ENCODE results near the gene SLC19A1.
"Not testable (repeated sequence)": the region's sequence is repeated elsewhere in the genome, so short reads cannot be mapped to it uniquely, and the experiment has no call there.

Gene SLC19A1

GRCh38 chr21:45576838-45577737, 34.8 kb upstream of the SLC19A1 start:
- no peak for DNase-seq

DNA sequence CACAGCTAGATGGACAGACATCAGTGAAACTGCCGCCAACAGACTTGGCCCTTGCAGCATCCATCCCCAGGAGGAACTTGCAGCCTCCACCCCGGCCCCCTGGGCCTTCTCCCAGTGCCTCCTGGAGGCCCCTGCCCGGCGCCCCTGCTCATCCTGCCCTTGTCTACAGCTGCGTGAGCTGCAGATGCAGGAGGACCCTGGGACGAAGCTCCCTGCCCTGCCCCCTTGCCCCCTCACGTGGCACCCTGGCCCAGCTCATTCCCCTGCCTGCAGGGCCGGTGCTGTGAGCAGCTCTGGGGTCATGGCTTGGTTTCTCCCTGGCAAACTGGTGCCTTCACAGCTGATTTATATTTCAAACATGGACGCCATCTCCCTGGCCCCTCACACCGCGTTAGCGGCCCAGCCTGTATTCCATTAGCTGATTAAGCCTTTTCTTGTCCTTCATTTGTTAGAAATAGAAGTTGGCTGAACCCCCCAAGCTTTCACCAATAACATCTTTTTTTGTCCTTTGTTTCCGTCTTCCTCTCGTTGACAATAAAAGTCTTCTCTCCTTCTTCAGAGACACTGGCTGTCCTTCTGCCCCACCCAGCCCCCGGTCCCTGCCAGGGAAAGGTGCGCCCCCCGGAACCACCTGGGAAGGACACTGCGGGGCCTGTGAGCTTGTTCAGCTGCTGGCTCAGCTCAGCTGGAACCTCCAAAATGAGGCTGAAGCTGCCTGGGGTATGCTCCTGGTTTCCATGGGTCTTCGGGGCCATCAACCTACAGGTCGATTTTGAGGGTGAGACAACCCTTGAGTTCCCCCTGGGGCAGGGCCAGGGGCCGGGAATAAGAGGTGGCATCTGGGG, 34.0 kb upstream of the SLC19A1 start:
- DNase-seq, result no peak

DNA sequence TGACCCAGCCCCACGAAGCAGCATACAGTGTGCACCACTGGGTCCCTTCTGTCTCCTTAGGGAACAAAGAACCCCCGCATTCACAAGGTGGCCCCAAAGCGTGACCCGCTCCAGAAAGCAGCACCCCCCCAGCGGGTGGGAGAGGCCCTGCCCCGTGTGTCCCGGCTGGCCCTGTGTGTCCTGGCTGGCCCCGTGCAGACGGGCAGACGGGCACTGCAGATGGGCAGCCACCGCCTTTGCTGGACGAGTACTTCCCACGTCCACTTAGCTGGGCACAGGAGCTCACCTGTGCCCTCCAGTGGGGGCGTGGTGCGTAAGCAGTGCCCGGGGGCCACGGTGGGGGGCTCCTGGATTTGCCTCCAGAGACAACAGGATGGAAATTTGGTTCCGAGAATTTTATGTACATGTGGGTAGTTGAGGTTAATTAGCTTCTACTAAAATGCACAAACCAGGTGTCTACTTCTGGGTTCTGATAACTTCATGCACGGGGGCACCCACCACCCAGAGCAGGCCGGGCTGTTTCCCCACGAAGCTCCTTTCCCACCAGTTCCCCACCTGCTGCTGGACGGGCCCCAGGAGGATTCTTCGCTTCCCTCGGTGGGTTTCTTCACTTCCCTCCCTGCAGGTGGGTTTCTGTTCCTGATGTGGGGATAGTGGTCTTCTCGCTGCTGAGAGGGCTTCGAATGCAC, 33.2 kb upstream of the SLC19A1 start:
- no peak for DNase-seq

DNA sequence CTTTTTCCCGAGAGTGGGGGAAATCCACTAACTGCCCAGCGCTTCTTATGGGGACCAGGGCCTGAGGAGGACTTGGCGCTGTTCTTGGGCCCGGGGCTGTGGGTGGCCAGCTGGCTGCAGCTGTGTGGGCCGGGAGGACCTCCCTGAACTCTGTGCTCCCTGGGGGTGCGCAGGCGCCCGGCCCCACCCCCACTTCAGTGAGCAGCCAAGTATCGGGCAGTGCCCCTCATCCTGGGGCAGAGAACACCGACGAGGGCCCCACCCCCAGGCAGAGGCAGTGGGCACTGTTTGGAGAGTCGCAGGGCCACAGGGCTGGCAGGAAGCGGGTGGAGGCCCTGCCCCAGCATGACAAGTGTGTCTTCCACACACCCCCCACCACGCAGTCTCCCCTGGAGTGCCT, 32.5 kb upstream of the SLC19A1 start:
- no peak for DNase-seq

DNA sequence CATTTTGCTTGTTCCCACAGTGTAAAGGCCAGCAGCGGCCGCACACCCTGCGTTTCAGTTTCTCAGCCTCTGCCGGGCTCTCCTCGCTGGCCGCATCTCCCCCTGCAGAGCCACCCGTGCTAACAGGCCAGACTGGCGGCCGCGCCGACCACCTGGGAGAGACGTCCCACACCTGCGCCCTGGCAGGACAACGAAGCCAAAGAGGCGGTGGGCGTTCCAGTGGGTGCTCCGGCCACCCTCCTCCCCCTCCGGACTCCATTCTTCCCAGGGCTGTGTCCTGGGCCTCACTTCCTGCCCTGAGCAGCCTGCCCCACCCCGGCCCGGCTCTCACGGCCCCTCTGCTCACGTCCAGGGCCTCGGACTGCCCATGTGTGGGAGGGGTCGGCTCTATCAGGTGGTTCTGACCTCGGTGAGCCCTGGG, 31.9 kb upstream of the SLC19A1 start:
- DNase-seq, result no peak

DNA sequence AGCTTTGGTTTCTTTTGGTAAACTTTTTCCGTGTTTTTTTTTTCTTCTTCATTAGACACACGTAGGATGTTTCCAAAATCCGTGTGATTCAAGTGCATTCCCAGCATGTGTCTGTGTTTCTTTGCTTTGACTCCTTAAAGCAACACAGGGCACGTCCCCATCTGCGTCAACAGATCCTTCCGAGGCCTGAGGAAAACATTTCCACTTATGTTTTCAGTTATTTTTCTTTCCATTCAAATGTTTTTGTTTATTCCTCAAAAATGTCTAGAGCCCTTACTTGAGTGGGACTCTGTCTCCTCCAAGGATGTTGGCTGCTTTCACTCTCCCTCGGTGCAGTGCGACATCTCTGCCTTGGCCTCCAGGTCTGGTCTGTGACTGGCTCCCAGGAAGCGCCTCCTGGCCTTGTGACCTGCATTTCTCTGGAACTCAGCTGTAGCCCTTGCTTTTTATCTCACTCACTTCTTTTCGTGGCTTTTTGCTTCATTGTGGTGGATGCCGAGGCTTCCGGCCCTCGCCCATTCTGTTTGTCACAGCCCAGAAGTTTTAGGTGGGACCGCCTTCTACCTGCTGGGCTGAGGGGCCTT, 31.3 kb upstream of the SLC19A1 start:
- no peak for DNase-seq

GRCh38 chr21:45572783-45573451, 30.7 kb upstream of the SLC19A1 start:
- DNase-seq, result no peak

- no peak for DNase-seq
Measured at GRCh38 chr21:45572231-45572630, 30.0 kb upstream of the SLC19A1 start.

DNA sequence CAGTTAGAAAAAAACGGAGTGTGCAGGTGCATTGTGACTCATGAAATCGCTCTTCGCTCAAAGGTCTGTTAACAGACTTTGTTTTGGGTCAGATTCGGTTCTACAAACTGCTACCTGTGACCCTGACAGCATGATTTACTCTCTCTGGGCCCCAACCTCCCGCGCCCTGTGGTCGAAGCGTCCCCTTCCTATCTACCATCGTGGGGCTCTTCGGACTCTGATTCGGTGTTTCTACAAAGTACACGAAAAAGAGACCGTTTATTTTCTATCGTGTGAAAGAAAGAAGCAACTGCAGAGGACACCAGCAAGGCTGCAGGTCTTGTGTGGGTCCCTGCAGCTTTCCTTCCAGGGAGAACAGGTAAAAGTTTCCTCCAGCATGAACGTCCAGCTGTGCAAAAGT, 29.4 kb upstream of the SLC19A1 start:
- no peak for DNase-seq

DNA sequence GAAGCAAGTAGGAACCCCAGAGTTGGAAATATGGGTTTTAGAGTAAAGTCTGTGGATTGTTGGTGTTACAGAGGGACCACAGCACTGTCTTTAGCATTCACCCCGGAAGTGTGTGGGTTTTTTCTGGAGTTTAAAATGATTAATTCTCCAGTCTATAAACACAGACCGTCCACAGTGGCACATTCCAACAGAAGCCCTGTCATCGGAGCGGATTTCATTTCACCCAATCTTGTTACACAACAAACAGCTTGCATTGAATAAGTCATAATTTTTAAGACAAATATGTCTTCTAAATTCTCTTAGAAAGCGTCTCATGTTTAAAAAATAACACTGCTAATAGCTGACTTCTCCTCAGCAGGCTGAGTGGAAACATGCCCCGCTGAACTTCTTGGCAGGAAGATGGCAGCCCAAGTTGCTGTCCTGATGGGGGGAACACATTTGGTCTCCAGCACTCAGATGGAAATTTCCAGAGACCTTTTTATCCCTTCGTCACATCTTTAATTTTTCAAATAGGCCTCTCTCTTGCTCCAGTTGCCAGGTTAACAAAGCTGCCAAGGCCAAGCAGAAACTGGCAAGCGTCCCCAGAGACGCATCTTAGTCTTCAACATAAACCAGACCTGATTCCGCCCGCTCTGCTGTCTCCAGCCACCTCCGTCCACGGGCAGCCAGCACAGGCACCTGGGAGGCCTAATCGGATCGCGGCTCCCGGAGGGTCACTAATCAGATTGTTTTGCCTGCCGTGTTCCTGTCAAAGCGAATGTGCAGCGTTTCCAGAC, 28.8 kb upstream of the SLC19A1 start:
- no peak for DNase-seq

- DNase-seq, result no peak
Measured at GRCh38 chr21:45570071-45570470, 27.8 kb upstream of the SLC19A1 start.

GRCh38 chr21:45568383-45568782, 26.1 kb upstream of the SLC19A1 start:
- DNase-seq, result no peak

- not testable (repeated sequence) for DNase-seq
Measured at GRCh38 chr21:45564137-45564536, 21.9 kb upstream of the SLC19A1 start.

- no peak for DNase-seq
Measured at GRCh38 chr21:45562965-45563364, 20.7 kb upstream of the SLC19A1 start.

- DNase-seq, result no peak
Measured at GRCh38 chr21:45562402-45562801, 20.2 kb upstream of the SLC19A1 start.

- not testable (repeated sequence) for DNase-seq
Measured at GRCh38 chr21:45561241-45561640, 19.0 kb upstream of the SLC19A1 start.

GRCh38 chr21:45560106-45561021, 18.1 kb upstream of the SLC19A1 start:
- no peak for DNase-seq

DNA sequence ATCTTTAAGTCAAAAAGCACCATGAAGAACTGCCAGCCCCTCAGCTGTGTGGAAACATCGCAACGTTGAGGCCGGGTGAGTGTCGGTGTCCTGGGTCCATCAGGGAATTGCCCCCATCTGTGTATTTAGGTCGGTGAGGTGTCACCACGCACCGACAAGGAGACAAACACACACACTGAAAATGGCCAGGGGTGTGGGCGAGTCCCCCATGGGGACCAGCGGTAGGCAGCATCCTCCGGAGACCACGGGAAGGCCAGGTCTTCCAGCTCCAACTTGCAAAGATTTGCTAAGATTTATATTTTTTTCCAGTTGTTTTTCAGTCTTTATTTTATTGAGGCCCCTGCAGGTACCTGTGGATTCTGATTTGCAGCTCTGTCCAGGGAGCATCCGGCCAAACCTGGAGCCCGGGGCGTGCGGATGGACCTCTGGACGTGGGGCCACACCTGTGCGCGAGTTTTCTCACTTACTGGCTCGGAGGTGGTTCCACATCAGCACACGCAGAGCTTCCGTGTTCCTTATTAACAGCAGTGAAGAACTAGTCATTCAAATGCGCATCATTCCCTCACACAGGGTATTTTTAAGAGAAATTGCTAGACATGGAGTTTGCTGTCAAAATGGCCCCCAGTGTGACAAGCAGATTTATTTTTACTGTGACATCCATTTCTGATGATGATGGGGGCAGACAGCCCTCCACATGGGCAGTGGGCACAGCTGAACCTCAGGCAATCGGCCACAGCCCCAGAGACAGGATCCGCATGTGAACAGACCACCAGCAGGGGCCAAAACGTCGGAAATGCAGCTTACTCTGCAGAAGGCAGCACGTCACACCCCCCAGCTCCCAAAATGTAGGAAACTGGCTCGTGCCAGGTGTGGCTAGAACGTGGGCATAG, 17.2 kb upstream of the SLC19A1 start:
- no peak for DNase-seq

DNA sequence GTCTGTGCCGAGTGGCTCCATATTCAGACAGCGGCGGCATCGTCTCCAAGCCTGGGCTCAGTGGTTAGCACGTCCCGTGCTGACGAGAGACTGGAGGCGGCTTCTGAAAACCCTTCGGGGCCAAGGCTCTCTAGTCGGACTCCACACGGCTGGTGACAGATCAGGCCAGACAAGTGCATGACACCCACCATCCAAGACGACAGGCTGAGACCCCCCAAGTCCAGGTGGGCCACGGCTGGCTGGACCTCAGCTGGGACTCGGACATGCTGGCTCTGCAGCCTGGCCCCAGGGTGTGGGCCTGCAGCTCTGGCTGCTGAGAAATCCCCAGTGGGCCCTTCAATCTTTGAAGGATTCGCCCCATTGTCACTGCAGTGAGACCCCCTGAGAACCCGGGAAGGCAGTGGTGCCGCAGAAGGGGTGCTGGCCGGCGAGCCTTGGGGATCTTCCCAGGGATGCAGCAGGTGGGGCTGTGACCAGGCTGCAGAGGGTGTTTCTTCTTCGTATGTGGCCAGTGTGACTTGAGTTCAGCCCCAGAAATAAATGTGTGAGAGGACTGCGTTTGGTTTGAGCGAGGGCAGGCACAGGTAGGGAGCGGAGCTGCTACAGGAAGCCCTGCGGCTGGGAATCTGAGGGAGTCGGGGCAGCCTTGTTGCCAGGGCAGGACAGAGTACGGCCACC, 15.9 kb upstream of the SLC19A1 start:
- DNase-seq, result no peak

All from NCI-H510A treated with DMSO at 0.1 percent for 48 hours (cell line).